ENCODE measurements around the gene B3GNT3. TPM values are rescaled to one million over a fixed set of nuclear protein-coding genes. Genes with fewer than 3 reads are reported as not detected.
A peak's percentile ranks its signal among the peaks of the same experiment; 100 is the strongest.

B3GNT3 gene
- total and polyA plus RNA-seq, 12 donors: 0.03 to 0.39 TPM; not detected in 10

GRCh38 chr19:17855280-17856152 is 60.6 kb downstream of the B3GNT3 start:
- DNase-seq: peak; percentile 80 to 93 (median 89)
- no peaks in the 10 kb centered on the region for H3K27me3 ChIP-seq
- no peak for TF ChIP-seq POLR2A (IDR thresholded peaks at IDR 0.05)
- peak; percentile 87 to 98 (median 92) for TF ChIP-seq CTCF (IDR thresholded peaks at IDR 0.05)
- no peak overlapping the region for H3K27ac ChIP-seq
- intact Hi-C loops (cut with DNase I): loop anchor here in 1 of 2 donors (10.0 kb wide), 1 partner anchor 71 kb away; no protein-coding TSS in a partner anchor
- H3K4me1 ChIP-seq (replicated peaks in 1 of 2): peaks cover 0 to 1% of the 10 kb centered on the region in 2 donors
- 10 to 16% (median 13%) methylated on average over 23 to 29 of the region's 29 CpGs for WGBS, 4 donors
- no peak overlapping the region for H3K4me3 ChIP-seq
- H3K9me3 ChIP-seq (replicated peaks in 1 of 3): no peaks in the 10 kb centered on the region
- H3K36me3 ChIP-seq (replicated peaks in 1 of 2): no peaks in the 10 kb centered on the region

GRCh38 chr19:17859533-17860330 is 64.8 kb downstream of the B3GNT3 start, which contains the start of gene RPL18A:
TSS of gene RPL18A (plus strand) at chr19:17859910. CDS start at chr19:17859957, 47 bp downstream.
- intact Hi-C loops (cut with DNase I): loop anchor here (2.0 to 10.0 kb wide), 3 partner anchors 73 to 75 kb away; partner anchors contain the start of gene CCDC124 (in 2 of the 2)
- peak within 1 kb of the TSS; percentile 52 to 91 (median 77) for H3K27ac ChIP-seq
- H3K4me3 ChIP-seq: peak within 1 kb of the TSS; percentile 38 to 95 (median 78)
- no peaks in the 10 kb centered on the region for H3K9me3 ChIP-seq (replicated peaks in 1 of 3)
- peak; percentile 98 to 100 (median 99) for DNase-seq
- H3K27me3 ChIP-seq: no peaks in the 10 kb centered on the region
- WGBS, 4 donors: 0% methylated on average over 23 to 80 of the region's 80 CpGs
- H3K4me1 ChIP-seq (replicated peaks in 1 of 2): peaks cover 8 to 23% of the 10 kb centered on the region in 2 donors
- TF ChIP-seq POLR2A (IDR thresholded peaks at IDR 0.05) (peak; percentile 90 to 92), CTCF (IDR thresholded peaks at IDR 0.05) (peak; percentile 68 to 91 (median 86))
- peaks cover 0 to 35% of the 10 kb centered on the region in 2 donors for H3K36me3 ChIP-seq (replicated peaks in 1 of 2)

GRCh38 chr19:17860331-17860992 is 65.5 kb downstream of the B3GNT3 start:
- intact Hi-C loops (cut with DNase I): loop anchor here in 1 of 2 donors (5.0 kb wide), 1 partner anchor 72 kb away; the partner anchor contains the start of gene CCDC124
- 1% methylated on average over 22 of the region's 22 CpGs for WGBS, 4 donors

More at GRCh38 chr19:17860331-17860992, 65.5 kb downstream of the B3GNT3 start:
- Histone ChIP-seq H3K27ac (peak overlapping the region; percentile 52 to 91 (median 77)), H3K4me3 (peak overlapping the region; percentile 38 to 95 (median 78)), H3K9me3 (replicated peaks in 1 of 3) (no peaks in the 10 kb centered on the region), H3K27me3 (no peaks in the 10 kb centered on the region), H3K36me3 (replicated peaks in 1 of 2) (peaks cover 0 to 36% of the 10 kb centered on the region in 2 donors), H3K4me1 (replicated peaks in 1 of 2) (peaks cover 8 to 23% of the 10 kb centered on the region in 2 donors)
- DNase-seq: peak in 1 of 7 donors; percentile 34
- TF ChIP-seq CTCF (IDR thresholded peaks at IDR 0.05) (no peak), POLR2A (IDR thresholded peaks at IDR 0.05) (no peak)
